NCI-H2107 (cell line): ENCODE data around the gene FICD.
"Not testable (repeated sequence)": the region's sequence is repeated elsewhere in the genome, so short reads cannot be mapped to it uniquely, and the experiment has no call there.

Experiments
- DNase-seq: peaks from one replicate; lab custom pipeline; 2025; lab: John Stamatoyannopoulos, UW

FICD gene

GRCh38 chr12:108538146-108538545 is 23.1 kb downstream of the FICD start:
- DNase-seq = no peak

GRCh38 chr12:108538616-108539195 is 23.6 kb downstream of the FICD start:
- no peak for DNase-seq

DNA sequence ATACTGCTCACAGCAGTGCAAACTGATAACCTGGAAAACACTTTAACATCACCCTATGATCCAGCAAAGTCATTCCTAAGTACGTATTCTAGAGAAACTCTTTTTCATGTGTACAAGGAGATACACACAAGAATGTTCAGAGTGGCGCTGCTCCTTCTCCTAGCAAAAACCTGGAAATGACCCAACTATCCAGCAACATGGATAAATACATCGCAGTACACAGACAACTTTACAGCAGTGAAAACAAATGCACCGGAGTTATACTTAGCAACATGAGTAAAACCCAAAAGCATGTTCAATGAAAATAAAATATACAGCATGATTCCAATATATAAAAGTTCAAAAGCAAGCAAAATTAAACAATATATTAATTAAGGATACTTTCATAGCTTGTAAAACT is 27.2 kb downstream of the FICD start:
- DNase-seq = no peak

DNA sequence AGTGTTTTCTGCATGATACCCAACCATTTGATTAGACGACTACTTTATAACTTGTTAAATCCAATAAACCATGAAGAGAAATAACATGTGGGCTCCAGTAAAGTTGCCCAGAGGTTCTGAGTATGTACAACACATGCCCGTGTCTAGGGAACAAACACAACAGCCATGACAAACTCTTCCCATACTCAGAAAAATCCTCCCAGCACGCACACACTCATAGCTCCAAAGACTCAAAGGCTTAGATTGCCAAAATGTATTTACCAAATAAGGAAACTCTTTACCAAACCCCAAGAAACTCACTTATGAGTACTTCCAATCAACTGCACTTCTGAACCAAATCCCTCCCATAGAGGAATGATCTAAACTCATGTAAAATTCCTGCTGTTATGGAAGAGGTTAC is 28.6 kb downstream of the FICD start:
- DNase-seq = no peak

GRCh38 chr12:108547686-108548085 is 32.6 kb downstream of the FICD start:
- no peak for DNase-seq

DNA sequence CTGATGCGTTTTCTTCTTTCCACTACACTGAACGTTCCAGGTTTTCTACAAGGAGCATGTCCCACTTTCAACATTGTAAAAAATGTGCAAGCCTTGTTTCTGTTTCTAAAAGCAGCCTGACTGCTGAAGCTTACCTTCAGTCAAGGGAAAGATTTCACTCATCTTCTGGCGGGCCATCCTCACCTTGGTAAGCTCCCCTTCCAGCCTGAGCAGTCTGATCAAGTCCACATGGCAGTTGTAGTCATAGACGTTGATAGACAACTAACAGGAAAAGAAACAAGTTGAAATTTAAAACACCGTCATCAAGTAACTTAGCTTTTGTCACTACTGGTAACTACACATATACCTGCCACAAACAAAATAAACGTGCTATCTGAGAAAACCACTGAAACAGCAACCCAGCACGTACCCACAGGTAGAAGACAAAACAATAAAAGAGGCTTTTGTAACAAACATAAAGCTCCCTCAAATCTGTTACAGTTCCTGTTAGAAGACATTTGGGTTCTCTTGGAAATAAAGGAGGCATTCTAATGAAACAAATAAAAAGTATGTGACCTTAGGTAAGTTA is 34.0 kb downstream of the FICD start:
- DNase-seq = no peak

- DNase-seq = no peak
These were observed 36.5 kb downstream of the FICD start for GRCh38 chr12:108551535-108551934.

DNA sequence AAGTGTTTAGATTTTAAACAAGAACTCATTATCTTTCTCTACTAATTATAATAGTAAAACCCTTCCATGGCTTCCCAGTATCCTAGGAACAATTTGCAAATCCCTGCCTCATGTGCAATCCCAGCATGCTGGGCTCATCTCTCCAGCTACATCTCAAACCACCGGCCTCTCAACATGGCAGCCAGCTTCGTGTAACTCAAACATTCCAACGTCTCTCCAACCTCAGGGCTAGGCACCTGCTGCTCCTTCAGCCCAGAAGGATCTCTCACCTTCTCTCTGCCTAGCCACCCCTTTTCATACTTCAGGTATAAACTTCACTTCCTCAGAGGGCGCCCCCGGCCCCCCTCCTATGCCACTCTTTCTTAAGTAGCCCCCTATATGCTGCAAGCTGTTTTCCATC is 38.7 kb downstream of the FICD start:
- no peak for DNase-seq

DNA sequence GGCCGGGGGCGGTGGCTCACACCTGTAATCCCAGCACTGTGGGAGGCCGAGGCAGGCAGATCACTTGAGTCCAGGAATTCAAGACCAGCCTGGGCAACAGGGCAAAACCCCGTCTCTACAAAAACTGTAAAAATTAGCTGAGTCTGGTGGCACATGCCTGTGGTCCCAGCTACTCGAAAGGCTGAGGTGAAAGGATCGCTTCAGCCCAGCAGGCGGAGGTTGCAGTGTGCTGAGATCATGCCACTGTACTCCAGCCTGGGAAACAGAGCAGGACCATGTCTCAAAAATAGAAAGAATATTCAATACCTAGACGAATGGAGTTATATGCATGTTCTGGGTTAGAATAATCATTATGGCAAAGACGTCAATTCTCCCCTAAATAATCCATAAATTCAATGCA is 40.3 kb downstream of the FICD start:
- not testable (repeated sequence) for DNase-seq

GRCh38 chr12:108559007-108559655 is 44.1 kb downstream of the FICD start:
- DNase-seq = no peak

- DNase-seq = no peak
These were observed 44.7 kb downstream of the FICD start for GRCh38 chr12:108559748-108560147.

DNA sequence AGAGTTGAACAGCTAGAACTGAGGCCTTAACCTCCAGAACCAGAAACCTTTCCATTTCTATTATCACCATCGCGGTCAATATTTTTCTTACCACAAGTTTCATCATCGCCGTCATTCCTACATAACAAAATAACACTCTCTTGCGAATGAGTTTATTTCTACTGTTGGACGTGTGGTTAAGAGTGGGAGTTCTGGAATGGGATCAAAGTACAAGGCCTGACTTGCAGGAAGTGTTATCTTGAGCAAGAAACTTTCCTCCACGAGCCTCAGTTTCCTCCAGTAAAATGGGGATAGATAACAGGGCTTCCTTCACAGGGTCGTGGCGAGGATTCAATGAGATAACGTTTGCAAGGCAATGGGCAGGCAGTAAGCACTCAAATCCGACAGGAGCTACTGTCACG is 45.2 kb downstream of the FICD start:
- DNase-seq = no peak

GRCh38 chr12:108560752-108561719 is 46.0 kb downstream of the FICD start, which contains the start of gene SART3:
Gene SART3 (minus strand): TSS chr12:108561173. CDS start chr12:108561154, 19 bp downstream.
- DNase-seq = peak; percentile 85

DNA sequence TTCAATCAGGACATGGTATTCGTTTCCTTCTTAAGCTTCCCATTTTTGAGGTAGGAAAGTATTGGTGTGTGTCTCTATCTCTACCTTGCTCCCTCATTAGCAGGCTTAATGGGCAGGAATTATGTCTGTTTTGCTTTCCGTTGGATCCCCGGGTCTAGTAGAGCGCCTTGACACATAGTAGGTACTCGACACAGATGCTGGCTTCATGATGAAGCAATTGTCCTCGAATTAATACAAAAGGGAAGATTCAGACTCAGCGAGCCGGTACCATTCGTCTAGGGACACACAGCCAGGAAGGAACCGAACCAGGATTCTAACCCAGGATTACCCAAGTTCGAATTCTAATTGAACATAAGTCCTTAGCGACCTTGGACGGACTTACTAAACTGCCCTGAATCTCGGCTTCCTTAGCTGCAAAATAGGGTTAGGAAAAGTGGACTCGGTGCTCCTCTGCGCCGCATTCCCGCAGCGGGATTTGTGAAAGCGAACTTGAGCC is 46.8 kb downstream of the FICD start:
- DNase-seq = no peak

- DNase-seq = peak; percentile 99
These were observed 47.5 kb downstream of the FICD start, which contains the start of gene ISCU for GRCh38 chr12:108562348-108563135. Gene ISCU (plus strand): TSS chr12:108562596. CDS start chr12:108562623, 27 bp downstream.

DNA sequence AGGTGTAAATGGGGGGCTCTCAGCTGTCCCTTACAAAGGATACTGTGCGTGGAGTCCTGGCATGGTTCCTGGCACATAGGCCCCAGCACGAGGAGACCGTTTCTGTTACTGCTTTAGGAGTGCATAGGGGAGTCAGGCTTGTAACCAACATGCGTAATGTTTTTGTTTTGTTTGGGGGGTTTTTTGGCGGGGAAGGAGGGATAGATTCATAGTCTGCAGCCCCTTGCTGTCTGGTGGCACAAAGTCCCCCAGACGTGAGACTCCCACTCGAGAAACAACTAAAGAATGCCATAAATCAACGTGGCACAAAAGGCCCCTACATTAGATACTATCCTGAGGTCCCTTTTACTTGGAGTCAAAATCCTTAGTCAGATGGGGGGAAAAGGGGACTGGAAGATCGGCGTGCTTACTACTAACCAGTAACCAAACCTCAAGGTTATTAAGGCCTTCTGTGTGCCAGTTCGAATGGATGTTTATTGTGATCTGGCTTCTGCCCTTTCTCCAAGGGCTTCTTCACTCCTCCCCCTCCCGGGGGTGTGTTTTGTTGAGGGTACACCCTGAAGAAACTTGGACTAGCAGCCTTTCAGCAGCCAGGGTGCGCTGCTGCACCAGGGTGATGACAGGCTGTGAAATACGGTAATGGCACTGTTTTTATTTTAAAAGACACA is 48.2 kb downstream of the FICD start:
- peak; percentile 69 for DNase-seq

DNA sequence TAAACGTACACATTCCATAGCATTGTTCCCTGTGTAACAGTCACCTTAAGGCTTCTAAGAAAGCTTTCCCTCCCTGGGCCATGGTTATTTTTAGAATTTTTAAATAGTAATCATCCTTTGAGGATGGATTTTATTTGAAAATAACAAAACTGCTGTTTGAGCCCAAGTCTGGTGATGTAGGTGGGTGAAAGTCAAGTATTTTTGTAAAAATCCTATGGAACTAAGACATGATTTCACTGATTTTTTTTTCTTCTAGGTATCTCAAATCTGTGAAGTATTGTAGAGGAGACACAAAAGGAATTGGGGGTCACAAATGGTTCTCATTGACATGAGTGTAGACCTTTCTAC is 48.7 kb downstream of the FICD start:
- no peak for DNase-seq

DNA sequence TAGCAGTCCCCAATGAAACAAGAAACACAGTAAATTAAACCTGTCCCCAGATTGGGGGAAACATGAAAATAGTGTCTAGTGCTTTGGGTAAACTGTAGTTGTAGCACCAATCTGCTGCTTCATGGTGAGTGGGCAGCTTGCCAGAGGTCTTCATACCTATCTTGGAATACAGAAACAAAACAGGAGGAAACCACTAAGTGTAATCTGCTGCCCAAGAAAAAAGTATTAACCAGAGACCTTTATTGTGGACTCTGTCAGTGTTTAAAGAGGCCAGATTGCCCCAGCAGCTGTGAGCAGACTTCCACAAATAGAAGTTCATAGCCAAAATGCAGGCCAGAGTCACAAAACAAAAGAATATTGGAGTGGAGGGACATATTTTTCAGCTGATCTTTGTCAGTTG is 49.6 kb downstream of the FICD start:
- no peak for DNase-seq

DNA sequence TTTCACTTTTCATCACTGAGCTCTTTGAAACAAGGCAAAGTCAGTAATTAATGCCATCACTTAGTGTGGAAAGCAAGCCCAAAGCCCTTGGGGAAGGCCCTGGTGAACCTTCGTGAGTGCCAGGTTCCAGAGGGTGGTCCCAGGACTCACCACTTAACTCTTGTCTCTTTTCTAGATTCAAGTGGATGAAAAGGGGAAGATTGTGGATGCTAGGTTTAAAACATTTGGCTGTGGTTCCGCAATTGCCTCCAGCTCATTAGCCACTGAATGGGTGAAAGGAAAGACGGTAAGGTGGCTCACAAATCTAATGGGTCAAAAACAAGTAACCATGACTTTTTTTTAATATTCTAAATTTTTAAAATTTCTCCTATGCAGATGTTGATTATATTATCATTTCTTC is 50.1 kb downstream of the FICD start:
- DNase-seq = no peak

DNA sequence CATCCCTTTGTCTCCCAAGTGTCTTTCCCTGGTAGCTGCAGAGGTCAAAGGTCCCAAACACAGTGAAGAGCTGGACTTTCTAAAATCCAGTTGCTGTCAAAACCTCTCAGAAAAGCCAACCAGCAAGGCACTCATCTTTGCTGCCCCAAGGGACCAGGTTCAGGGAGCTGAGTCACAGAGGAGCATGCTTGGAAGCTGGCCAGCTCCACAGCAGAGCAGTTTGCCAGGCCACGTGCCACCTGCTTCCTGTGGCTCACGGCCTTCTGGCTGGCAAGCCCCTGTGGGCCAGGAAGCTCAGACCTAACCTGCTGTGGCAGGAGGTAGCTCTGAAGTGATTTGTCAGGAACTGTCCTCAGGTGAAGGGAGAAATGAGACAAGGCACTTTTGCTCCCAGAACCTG is 50.9 kb downstream of the FICD start:
- peak; percentile 95 for DNase-seq

DNA sequence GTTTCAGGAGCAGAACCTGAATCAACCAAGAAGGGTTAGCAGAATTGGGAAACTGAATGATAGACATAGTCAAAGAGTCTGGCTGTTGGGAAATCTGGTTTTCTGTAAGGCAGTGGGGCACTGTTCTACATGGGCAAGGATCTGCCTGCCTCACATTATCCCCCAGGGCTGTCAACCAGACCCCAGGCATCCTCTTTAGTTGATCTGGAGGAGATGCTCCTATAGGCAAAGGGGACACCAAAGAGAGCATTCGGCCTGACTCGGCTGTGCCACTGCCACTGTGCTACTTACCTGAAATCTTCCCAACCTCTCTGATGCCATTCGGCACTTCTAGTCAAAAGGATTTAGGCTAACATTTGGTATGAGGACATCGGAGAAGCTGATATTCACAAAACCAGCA is 51.4 kb downstream of the FICD start:
- DNase-seq = no peak
